GM21723 (cell line): ENCODE measurements around the gene C11orf16.
"Not testable (repeated sequence)": the region's sequence is repeated elsewhere in the genome, so short reads cannot be mapped to it uniquely, and the experiment has no call there.

ENCODE experiments used
- ATAC-seq: cut with Tn5 transposase; IDR thresholded peaks from one replicate; pipeline ENCODE4 v1.9.1; 2021; ENCODE audit warnings: mild to moderate bottlenecking, moderate library complexity; ENCODE audit not compliant: unreplicated experiment

The C11orf16 gene, protein sequence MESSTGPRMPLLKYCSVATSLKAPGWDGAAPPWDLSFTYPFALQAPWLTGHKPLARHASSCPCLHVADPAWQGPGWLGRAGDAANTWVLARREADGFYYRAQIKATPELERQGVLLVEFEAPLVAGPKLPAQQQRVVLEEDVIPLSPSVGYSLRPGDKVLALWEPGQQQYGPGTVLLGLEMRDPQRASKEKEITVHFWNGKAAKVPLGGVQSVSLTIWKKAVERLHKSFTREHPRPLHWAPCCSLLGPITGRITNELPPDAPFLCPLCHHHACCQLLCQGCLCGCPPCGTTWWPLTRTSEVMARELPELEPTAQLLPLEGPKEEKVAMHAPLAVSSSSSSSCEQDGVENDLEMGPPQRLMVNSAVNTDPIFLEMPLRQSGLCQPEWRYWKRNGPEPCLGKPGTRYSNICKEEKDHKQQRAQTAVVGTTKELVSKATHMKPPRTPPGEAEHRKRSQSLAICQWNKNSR

DNA sequence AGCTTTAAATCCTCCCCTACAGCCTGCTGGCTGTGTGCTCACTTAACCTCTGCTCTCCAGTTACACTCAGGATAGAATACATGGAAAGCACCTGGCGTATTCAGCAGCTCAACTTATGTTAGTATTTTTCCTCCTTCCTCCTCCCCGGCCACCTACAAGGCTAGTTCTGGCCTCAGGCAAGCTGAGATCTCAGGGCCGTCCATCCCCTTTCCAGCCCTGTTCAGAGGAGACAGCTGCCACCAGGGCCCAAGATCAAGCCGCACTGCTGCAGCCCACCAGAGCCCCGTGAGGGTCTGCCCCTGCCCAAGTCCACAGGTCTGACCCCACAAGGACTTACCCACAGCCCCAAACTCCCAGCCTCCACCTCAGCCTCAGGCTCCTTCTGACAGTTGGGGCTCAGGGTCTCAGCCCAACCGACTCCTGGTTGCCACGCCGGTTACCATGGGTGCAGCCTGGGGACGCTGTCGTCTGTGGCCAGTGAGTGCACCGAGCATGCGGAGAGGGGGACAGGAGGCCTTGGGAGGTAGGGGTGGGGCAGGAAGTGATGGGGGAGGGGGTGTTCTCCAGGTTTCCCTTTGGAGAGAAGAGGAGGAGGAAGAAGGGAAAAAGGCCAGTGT is at the start of gene C11orf16:
Gene C11orf16, minus strand, starts transcription at position 384 of the 617 bp plus-strand sequence. CDS start 639 bp downstream, outside the sequence.
- no peak for ATAC-seq

DNA sequence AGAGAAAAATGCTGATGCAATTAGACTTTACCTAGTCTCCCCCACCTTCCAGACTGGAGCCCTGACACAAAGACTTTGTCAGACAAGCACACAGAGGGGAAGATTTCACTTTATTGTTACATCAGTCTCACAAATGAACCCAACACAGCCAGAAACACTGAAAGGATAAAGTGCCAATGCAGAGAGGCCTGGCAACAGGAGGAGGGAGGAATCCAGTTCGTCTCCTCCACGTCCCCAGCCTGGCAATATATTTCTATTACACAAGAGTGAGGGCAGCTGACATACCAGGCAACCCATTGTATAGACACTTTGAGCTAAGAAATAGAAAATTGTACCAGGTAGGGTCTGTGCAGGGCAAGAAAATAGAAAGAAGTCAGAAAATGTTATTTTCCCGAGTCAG is 47.7 kb upstream of the C11orf16 start:
- ATAC-seq = no peak

DNA sequence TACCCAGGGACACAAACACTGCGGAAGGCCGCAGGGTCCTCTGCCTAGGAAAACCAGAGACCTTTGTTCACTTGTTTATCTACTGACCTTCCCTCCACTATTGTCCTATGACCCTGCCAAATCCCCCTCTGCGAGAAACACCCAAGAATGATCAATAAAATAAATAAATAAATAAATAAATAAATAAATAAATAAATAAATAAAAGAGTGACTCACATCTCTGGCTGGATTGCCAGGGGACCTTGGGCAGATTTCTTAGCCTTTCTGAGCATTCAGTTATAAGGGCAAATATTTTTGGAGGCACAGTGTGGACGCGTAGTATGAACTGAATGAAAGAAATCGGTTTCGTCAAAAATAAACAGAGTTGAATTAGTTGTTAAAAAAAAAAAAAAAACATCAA is 46.6 kb upstream of the C11orf16 start:
- ATAC-seq = not testable (repeated sequence)

DNA sequence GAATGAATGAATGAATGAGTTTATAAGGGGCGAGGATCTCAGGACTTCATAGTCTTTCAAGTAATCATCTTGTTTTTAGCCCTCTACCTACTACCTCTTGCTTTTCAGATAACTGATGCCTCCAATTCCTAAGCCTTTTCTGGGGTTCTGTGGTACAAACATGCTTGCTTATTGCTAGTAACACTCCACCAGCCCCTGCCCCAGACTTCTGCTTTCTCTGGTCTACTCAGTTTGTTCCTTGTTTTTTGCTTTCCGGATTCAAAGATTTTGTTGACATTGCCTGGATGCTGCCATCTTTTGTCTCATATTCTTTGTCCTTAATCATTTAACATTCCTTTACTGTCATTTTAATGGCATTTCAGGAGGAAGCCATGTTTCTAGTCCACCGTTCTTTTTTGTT is 40.4 kb upstream of the C11orf16 start:
- ATAC-seq = no peak

DNA sequence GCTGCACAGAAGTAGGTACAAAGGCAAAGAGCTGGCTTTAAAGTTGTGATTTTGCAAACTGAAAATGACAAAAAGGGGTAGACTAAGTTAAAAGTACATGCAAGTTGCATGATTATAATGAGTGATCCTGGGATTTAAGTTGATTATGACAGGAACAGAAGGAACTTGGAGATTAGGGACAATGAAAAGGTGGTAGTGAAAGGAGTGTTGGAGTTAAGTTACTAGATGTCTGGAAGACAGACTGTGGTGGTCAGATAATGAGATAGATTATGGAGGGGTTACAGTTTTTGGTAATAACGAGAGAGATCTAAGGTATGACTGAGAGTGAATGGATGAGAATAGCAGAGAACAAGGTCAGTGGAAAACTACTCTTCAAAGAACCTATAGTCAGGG is 39.2 kb upstream of the C11orf16 start:
- no peak for ATAC-seq

DNA sequence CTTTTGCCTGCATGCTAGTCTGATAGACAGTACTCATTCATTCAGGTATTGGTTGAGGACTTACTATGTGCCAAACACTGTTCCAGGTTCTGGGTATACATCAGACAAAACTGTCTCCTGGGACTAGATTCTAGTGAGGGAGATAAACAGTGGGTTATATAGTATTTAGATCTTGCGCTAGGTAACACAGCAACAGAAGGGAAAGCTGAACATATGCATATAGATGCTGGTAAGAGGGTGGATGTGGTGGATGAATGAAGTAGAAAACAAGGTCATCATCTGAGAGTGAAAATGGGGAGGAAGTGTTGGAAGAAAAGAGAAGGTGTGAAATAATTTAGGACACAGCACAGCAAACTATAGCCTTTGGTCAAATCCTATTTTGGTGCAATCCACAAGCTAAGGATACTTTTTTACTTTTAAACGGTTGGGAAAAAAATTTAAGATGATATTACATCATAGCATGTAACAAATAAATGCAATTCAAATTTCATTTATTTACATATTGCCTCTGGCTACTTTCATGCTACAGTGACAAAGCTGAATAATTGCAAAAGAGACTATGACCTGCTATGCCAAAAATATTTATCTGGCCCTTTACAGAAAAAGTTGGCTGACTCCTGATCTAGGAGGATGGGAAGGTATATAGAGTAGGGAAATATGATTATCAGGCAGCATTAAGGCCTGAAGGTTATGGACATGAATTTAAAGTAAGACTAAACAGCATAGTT is 38.6 kb upstream of the C11orf16 start:
- no peak for ATAC-seq

DNA sequence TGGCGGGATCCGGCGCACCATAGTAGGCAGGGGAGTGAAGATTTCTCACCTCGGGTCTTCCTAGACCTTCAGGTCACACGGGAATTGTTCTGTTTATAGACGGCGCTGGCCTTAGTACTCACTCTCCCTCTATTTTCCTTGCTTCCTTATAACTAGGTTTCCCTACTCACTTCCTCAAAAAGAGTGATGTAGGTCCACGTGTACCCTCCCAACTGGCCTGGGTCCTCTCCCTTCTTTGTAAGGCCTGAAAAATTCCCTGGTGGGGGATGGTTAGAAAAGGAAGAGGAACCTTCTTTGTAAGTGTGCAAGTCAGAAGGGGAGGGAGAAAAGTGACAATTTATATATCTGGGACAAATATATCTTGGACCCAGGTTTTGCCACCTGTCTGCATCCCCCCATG is 34.4 kb upstream of the C11orf16 start:
- no peak for ATAC-seq

DNA sequence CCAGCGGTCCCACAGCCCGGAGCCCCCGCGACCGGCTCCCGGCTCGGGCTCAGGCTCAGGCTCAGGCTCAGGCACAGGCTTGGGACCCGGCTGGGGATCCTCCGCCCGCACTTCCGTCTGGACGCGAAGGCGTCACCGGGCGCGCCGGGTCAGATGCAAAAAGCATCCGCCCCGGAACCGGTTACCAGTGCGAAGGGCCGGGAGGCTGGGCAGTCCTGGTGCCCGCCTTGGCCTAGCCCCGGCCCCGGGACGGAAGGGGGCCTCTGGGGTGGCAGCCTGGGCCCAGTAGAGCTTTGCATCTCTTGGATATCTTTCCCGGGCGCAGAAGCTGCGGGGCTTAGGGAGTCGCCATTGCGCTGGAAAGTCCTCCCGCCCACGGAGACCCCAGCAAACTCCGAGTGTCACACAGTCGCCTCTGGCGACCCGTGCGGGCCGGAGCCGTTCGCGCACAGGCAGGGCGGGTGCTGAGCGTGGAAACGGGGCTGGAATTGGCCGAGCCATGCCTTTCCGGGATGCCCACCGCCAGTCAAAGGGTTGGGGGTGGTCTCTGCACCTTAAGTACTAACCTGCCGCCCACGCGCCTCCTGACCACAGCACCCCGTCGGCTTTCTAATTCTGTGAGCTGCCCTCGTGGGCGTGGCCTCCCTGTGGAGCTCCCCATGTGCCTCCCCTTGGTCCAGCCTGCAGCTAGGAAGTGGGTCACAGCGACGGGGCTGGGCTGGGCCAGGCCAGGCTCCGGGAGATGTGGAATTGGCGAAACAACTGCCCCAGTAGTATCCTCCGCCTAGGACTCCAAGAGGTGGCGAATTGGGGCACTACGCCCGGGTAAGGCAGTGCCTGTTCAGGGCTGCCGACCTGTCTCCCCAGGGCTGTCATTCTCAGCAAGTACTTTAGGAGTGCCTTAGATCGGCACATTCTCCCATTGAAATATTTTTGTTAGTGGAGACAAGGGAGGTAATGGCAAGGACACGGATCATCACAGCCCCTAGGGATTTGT is 31.9 kb upstream of the C11orf16 start, which contains the start of gene TMEM9B:
Gene TMEM9B, minus strand, starts transcription at position 119 of the 997 bp plus-strand sequence. CDS start 129 bp downstream, outside the sequence.
- ATAC-seq = peak; percentile 81

DNA sequence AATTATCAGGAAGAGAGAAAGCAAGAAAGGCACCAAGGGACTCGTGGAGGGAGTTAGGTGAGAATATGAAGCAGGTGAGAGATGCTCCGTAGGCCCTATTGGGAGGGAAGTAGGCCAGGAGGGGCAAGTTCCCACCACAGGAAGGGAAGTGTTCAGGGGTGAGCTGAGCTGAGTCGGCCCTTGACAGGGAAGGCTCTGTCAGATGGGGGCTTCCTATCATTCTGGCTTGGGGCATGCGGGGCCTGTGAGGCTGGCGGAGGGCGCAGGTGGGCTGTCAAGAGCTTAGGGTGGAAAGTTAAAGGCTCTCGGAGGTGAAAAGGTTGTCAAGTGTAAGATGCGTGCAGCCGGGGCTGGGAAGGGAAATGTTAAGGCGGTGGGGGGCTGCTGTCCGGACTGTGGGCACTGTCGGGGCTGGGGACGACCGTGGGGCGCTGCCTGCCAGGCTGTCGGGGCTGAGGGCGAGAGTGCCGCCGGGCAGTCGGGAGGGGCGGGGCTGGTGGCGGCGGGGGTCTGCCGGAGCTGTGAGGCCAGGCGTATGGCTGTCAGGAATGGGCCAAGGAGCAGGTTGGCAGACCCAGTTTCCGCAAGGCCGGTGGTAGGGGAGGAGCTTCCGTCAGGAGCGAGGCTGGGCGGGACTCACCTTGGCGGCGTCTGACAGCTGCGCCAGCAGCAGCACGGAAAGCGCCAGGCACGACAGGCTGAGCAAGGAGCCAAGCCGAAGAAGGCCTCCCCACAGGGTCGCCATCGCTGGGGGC is 31.0 kb upstream of the C11orf16 start:
- ATAC-seq = peak; percentile 69

DNA sequence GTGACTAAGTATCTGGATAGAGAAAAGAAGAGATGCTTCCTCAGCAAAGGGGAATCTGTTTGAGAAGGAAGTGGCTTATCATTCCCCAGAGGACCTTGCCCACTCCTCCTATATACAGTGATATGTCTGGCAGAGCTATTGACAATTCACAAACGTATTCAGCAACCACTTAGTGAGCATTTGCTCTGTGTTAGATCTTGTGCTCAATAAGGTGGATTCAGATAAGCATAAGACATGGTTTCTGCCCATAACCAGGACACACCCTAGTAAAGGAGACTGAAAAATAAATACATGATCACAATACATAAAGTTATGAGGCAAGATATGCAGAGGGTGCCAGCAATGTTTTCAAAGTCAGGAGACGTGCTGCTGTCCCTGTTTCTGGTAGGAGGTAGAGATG is 30.1 kb upstream of the C11orf16 start:
- no peak for ATAC-seq

DNA sequence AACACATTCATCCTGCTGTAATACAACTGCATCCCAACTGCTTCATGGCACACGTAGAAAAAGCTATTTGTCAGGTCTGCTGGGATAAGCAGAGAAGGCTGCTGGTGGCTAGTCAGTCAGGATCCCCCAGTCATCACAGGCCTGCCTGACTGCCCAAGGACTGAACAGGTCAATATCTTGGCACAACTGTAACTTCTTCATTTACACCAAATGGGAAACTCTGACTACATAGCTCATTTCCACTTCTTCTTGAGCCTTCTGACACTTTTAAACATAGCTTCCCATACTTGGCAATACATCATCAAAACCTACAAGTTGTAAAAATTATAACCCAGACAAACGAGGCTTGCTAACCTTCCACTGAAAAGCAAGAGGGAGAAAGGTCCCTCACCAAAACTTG is 28.7 kb upstream of the C11orf16 start:
- ATAC-seq = no peak

DNA sequence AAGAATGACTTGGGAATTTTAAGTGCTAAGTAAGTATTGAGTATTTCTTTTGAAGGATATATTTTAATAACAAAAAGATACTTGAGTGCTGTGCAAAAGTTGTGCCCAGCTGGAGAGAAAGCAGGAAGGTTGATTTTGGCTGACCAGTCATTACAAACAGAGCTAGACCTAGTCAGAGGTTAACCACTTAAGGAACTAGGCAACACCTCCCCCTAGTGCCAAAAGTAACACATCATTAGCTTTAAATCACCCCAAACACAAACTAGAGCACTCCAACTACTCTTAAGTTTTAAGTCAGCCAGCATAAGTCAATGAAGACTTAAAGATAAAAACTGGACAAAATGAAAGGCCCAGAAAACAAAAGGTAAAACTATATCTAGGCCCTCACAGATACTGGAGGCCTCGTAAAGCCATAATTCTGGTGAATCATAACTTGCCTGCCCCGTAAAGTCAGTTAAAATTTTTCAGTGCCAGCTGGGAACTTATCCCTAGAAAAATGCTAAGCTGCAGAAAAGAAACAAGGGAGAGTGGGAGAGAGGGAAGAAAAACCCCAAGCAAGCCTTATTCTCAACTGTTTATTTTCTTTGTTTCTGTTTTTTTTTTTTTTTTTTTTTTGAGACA is 26.9 kb upstream of the C11orf16 start:
- ATAC-seq = peak; percentile 39

DNA sequence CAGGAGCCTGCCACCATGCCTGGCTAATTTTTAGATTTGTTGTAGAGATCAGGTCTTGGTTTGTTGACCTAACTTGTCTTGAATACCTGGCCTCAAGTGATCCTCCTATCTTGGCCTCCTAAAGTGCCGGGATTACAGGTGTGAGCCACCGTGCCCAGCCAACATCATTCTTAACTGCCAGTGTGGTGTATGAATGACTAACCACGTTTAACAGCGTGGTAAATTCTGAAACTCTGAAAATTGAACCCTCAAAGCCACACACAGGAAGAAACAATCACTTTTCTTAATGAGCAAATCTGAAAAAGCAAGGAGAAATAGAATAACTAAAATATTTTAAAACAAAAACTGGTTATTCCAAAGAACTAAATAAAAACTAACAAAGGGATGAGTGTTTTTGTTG is 24.1 kb upstream of the C11orf16 start:
- no peak for ATAC-seq

DNA sequence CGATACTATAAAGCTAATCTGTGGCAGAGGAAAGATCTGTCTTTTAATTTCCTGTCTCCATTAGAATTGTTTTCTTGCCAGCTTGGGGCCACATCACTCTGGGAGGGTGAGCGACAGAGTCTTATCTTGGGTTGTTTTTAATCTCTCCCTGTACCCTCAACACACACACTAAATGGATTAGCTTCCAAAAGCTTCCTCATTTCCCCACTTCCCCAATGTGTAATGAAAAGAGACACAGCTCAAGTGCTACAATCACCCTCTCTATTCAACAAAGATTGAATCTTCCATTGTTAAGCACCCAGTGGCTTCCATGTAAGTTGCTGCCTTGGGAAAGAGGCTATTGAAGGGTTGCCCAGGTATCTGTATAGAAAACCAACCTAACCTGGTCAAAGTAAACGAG is 16.1 kb upstream of the C11orf16 start:
- no peak for ATAC-seq

DNA sequence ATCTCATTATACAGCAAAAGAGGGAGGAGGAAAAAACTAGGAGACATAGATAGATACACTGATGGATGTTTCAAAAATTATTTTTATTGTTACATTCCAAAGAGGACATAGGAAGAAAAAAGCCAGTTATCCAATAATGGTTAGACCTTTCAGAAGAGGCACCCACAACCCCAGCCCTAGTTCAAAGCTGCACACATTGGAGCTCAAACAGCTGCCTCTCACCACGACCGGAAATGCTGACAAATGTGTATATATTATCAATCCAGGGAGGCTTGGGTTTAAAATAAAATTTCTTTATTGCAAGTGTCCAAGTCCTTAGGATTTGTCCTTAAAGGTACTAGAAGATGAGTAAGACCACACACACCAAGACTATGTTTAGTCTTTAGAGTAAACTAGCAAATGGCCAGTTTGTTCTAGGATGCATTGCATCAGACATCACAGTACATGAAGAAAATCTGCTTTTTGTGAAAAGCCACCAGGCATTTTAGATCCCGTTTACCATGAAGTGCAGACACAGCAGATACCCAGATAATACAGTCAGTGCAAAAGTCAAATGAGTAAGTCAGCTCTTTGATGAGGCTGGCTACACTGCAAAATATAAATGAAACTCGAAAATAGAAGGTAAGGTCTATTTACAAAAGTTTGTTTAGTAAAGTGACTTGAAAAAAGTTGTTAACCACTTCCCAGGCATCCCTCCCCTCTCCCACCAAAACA is 14.6 kb upstream of the C11orf16 start:
- ATAC-seq = no peak

DNA sequence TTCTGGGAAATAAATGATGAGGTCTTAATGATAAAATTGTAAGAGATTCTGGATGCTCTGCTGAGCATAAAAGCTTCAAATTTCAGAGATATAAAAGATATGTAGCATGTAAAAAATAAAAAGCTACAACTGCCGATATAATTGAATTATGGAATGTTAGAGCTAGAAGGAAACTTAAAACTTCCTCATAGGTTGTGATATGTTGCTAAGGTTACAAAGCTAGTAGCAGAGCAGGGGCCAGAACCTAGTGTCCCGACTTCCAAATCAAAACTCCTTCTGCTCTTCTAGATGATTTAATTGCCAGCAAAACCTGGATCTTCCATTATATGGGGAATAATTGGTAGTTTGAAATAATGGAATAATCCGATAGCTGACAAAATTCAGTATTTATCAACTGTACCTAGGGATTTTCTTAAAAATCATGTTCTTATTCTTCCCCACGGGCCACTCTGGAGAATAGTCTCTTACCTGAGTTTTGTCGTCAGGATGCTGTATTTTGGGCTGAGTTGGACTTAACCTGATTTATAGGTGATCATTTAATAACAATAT is 9.8 kb upstream of the C11orf16 start, which contains the start of gene ASCL3:
Gene ASCL3, minus strand, starts transcription at position 499 of the 549 bp plus-strand sequence. CDS start 4,855 bp downstream, outside the sequence.
- no peak for ATAC-seq

DNA sequence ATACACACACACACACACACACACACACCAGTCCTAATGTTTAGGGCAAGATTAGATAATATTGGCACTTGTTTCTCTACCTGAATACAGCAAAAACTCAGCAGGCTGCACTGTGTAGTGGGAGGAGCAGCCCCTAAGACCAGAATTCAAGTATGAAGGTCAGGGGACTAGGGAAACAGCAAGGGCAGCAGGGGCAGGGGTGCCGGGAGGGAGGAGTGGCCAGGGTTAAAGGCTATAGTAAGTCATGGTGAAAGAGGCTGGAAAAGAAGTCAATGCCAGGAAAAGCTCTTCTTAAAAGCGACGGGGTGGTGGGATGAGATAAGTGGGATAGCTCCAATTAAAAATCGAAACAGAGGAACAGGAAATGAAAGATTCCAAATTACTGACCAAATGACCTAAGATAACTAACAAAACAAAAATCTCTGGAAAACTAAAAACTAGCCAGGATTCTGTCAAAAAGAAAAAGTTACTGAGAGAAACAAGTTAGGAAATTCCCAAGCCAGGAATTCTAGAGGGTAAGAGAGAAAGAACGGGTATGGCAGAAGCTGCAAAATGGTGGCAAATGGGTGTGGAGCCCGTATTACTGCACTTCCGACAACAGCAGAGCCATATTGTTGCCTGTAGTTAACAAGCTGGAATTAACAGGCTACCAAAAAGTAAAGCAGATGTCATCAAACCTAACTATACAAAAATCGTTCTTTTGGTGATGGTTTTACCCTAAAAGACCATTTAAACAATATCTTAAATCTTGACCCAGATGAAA is 8.8 kb upstream of the C11orf16 start:
- ATAC-seq = no peak
